HG03521 (cell line): Measurements from ENCODE around the gene COX4I1.

Source experiments
- ATAC-seq: cut with Tn5 transposase; IDR thresholded peaks from one replicate; pipeline ENCODE4 v1.9.1; 2021; ENCODE audit warnings: mild to moderate bottlenecking, moderate library complexity; ENCODE audit not compliant: unreplicated experiment

The COX4I1 gene

DNA sequence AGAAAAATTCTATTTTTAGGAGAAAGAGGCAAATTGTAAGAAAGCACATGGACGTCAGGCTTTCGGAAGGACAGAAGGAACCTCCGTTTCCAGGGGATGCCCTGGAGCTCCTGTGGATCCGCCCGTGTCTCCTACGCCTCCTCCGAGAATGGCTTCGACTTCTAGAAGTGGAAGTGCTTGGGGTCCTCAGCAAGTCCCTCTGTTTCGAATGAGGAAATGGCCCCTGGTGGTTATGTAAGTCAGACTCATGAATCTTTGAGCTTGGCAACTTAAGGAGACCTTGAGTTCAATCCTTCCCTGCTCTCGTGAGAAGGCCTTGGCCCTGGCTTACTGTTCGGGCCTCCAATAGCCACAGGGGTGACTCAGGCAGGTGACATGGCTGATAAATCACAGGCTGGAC is 38.9 kb downstream of the COX4I1 start:
- no peak for ATAC-seq

DNA sequence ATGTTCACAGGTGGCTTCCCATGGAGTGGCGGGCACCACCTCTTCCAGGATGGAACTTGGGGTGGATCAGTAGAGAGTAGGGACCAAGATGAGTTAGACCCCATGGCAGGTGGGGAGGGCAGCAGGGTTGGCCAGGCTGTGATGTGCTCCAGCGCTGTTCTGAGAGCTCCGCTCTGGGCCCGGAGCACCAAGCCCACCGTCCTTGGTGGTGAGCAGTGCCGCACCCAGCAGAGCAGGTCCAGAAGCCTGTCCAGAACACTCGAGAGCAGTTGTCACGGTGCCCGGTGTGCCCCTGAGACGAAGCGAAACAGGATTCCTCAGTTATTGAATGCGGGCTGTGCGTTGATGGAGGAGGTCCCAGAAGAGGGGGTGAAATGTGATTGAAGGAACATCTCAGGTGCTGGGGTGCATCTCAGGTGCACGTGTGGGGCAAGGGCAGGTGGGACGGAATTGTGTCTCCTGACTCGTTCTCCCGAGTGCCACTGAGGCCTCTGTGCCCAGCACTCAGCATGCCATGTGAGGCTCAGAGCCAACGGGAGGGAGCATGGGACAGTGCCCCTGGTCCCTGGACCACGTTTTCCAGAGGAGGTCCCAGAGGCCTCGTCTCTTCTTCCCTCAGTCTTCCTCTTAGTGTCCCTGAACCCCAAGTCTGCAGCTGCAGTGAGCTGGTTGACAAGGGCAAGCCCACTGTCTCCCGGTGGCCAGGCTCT is 39.5 kb downstream of the COX4I1 start:
- ATAC-seq = no peak

DNA sequence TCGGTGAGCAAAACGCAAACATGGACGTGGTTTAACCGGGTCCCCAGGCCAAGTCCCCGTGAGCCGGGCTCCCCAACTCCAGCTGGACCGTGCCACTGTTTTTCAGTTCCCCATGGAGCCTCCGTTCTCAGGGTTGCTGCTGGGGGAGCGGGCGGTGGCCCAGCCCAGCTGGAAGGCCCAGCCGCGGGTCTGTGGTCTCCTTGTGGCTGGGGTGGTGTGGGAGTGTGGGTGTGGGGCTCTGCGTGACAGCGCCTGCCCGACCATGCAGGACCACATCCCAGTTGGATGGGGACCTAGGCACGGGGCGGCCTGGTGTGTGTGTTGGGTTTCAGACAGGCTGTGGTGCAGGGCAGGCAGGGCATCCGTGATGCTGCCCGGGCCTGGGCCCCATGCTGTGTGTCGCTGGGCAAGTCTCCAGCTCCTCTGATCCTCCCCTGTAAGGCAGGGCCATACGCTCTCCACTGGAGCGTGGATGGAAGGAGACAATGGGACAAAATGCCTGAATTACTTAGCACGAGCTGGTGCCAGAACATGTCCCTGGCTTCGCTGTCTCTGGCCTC is 40.3 kb downstream of the COX4I1 start:
- ATAC-seq = no peak

DNA sequence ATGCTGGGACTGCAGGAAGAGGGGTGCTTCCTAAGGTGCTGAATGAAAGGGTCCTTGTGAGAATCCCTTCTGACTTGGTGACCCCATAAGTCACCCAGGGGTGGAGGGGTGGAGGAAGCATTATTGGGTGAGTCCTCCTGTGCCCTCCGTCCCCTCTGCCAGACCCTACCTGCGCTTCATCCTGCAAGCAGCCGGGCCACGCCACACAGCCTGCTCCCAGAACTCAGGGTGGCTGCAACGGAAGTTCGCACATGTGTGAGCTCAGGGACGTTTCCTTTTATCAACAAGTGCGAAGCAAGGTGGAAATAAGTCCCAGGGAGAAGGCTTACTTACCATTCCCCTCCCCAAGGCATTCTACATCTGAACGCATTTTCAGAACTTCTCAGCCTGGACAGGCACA is 40.9 kb downstream of the COX4I1 start:
- ATAC-seq = no peak

DNA sequence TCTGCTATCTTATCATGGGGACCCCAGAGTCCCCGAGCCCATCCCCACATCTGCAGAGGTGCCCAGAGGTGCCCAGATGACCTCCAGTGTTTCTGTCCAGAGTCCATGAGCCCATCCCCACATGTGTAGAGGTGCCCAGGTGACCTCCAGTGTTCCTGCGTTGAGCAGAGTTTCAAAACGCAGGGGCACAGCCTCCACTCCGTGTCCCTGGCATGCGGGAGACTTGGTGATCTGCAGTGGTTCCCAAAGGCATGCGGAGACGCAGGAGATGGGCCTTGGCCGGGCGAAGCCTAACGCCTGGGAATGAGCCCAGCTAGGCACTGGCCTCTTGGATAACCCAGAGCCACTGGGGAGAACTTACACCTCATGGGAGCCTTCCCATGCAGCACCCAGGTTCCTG is 41.3 kb downstream of the COX4I1 start:
- no peak for ATAC-seq

DNA sequence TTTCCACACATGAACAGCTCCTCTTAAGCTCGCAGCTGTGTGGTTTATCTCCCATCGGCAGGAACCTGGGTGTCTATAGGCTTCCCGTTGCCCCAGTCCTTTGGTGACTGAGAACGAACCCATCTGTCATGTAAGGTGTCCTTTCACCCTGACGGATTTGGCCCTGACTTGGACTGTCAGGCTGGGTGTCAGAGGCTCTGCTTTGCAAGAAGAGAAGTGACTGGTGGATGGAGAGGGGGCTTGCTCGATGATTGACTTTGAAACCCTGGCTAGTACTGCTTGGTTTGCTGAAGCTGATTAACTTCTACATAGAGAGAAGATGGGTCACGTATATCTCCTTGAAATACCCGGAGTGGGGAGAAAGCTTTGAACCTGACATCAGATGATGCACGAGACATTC is 42.9 kb downstream of the COX4I1 start:
- no peak for ATAC-seq

DNA sequence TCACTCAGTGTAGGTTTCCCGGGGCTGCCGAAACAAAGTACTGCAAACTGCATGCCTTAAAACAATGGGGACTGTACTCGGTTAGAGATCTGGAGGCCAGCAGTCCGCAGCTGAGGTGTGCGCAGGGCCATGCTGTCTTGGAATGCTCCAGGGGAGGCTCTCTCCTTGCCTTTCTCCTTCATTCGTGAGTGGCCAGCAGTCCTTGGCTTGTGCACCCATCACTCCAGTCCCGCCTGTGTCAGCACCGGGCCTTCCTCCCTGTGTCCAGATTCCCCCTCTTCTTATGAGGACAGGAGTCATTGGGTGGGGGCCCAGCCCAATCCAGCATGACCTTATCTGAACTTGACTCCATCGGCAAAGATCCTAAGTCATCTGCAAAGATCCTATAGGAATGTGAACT is 43.4 kb downstream of the COX4I1 start:
- ATAC-seq = no peak

DNA sequence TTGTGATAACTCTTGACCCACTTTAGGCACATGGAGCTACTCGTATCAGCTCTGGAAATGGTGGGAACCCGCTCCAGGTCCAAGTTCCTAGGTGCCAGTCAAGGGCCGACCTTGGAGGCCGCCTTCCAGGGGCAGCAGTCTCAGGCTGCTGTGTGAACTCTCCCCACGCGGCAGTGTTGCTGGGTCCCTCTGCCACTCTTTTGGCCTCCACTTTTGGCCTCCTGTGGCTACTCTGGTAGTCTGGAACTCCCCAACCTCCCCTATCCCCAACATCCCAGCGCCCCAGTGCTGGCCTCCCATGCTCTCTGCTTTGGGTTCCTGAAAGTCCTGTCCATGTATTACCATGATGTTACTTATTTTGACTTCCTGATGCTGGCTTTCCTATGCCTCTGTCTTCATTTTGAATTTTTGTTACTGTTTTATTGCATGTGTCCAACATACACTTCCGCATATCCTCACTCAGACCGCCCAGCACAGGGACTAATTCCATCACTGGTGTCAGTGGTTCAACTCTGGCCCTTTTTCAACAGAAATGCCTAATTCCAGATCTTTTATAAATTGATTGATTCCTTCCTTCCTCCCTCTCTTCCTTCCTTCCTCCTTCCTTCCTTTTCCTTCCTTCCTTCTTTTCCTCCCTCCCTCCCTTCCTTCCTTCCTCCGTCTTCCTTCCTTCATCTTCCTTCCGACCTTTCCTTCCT is 44.1 kb downstream of the COX4I1 start:
- ATAC-seq = no peak

DNA sequence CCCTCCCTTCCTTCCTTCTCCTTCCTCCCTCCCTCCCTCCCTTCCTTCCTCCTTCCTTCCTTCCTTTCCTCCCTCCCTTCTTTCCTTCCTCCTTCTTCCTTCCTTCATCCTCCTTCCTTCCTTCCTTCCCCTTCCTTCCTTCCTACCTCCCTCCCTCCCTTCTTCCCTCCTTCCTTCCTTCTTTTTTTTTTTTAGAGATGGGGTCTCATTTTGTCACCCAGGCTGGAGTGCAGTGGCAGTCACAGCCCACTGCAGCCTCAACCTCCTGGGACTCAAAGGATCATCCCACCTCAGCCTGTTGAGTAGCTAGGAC is 44.6 kb downstream of the COX4I1 start:
- no peak for ATAC-seq

DNA sequence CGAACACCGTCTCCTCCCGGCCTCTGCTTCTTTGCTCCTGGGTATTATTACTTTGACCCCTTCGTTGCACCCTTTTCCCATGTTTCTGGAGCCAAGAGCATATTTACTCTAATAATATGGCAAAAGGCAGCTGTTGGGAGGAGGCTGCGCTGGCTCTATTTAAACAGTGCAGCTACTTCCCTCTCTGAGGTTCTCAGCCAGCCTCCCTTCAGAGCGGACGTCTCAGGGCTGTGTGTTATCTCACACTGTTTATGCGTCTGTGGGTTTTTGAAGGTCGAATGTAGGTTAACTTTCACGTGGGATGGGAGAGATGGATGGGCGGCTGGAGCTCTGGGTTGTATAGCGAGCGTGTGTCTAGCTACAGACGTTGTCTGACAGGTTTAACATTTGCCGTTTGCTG is 45.3 kb downstream of the COX4I1 start:
- ATAC-seq = no peak

DNA sequence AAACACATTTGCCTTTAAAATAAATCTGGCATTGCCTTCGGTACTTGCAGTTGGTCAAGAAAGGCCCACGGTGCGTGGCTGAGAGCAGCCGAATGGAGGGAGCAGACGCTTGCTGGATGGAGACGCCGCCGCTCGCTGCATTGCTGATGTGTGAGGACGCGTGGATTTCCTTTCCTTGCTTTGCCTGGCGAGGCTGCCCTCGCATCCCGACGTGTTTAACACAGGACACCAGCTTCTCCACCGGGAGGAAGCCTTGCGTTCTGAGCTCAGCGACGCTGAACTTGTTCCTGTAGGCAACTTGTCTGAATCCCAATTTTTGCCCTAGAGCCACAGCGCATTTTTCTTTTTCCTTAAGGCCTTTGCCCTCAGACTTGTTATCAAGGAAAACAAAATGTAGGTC is 45.8 kb downstream of the COX4I1 start:
- no peak for ATAC-seq

DNA sequence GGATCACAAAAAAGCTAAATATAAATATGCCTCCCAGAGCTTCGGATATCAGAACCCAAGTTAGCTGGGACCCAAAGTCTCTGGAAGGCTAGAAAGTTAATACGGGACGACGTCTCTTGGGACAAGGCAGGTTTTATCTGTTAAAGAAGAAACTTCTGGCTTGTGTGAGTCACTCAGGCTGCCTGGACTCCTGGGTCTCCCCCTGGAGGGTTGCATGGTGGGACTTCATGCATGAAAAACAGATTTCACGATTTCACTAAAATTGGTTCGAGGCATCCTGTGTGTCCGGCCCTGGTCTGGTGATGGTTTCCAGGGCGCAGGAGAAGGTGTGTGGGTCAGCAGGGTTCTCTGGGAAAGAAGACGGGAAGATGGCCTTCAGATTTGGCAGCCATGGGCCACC is 47.0 kb downstream of the COX4I1 start:
- ATAC-seq = no peak

DNA sequence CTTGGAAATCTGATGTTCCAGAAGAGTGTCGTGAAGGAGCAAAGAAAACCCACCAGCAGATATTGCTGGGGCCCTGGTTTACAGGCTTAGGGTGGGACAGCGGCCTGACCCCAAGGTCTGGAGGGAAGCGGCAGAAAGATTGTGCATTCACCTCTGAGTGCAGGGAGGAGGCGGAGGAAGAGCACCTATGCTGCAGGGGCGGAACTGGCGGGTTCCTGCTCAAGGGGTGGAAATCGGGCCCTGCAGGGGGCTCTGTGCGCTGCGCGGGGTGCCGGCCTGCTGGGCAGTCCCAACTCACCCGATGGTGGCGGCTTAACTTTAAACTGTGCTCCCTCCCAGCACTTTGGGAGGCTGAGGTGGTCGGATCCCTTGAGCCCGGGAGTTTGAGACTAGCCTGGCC is 47.5 kb downstream of the COX4I1 start:
- no peak for ATAC-seq

DNA sequence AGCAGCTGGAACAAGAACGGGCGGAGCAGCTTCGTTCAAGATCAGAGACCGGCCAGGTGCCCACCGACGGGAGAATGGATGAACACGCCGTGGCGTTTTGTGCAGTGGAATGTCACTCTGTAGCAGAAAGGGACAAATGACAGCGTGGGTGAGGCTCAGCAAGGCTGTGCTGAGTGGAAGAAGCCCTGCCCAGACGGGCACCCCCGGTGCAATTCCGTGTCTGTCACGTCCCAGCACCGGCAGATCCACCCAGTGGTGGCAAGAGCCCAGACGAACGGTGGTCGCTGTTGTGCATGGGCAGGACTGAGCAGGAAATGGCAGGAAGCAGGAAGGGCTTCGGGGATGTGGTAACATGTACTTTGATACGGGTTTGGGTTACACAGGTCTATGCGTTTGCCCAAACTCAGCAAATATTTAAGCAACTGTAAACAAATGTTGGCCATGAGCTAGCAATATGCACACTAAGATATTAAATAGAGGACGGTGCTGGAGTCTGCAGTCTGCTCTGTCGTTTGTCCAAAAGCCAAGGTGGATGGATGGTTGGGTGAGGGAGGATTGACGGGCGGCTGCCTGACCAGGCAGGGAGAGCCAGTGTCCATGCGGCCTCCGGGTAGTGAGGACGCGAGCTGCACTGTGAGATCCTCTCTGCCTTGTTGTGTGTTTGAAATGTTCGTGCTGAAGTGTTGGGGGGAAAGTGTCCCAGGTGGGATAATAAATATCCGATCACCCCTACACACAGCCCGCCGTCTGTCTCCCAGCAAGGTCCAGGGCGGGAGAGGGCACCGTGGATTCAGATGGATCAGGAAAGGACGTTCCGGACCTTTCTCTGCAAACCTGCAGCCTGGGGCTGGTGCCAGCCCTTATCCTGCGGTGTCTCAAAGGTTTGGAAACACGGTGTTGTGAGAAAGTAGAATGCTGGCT is 48.4 kb downstream of the COX4I1 start:
- ATAC-seq = no peak

DNA sequence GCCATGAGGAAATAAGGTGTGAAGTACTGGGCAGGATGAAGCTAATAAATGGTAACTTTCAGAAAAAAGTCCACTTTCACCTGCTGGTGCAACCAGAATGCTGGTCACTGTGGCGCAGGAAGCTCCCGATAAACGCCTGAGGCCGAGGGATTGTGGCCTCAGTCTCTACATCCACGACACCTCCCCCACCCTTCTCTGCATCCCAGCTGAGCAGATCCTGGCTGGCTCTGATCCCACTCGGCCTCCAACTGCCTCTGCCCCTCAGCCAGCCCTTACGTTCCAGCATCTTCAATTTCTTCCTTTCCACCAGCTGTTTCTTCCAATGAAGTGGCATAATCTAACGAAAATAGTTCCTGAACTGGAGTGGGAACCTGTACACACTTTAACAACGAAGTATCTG is 49.5 kb downstream of the COX4I1 start:
- ATAC-seq = no peak

DNA sequence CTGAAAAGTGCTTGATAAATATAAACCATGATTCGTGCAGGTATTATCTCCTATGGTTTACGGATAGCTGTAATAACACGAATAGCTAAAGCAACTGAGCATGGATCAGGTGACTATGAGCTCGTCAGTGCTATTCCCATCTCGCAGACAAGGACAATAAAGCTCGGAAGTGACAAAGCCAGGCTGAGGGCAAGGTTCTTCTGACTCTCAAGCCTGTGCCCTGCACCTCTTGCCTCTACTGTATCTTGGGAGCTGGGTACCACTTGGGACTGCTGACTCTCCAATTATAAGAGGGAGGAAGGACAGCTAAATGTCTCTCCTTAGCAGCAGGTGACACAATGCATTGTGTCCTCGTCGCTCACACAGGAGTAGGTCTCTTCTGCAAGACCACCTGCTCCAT is 49.9 kb downstream of the COX4I1 start:
- no peak for ATAC-seq

DNA sequence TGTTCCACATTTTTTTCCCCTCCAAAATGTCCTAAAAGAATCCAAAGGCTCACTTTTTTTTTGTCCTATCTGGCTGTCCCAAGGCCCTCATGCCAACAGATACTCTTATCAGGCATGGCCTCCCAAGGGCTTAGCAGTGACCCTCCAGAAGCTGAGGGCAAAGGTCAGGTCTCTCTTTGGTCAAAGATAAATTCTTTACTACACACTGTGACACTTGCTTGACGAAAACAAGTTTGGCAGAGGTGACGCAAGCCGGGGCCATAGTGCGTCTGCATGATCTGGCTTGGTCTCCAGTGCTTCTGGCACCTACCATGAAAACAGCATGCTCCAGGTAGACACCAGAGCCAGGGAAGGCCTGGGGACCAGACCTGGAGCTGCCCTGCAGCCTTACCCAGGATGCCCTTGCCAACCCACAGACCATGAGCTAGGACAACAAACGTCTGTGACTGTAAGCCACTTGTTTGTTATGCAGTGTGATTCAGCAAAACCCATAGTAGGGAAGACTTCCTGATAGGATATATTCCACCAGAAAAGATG is 50.9 kb downstream of the COX4I1 start:
- ATAC-seq = no peak

DNA sequence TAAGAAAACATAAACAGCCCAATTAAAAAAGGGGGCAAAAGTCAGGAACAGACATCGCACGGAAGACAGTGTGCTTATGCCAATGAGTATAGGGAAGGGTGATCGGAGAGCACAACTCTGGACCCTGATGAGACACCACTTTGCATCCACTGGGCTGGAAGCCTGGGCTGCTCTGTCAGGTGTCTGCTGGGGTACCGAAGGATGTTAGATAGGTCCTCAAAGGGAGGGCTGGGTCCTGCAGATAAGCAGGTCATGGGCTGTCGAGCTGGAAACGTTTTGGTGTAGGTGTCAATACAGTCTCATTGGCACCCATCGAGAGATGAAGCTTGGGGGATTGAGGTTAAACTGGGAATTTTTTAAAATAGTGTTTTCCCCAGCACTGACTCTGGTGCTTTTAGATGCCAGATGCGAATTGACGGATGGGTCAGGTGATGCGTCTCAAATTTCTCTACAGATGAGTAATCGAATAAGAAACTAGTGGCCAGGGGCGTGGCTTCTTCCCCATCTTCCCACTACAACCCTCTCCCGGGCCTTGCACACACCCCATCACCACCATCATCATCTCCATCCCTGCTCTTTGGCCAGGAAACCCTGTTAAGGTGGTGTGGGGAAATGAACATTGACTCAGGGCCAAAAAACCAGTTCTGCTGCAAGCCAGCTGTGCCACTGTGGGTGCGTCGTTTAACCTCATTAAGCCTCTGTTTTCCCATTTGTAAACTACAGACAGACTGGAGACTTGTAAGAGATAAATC is 51.7 kb downstream of the COX4I1 start:
- no peak for ATAC-seq

DNA sequence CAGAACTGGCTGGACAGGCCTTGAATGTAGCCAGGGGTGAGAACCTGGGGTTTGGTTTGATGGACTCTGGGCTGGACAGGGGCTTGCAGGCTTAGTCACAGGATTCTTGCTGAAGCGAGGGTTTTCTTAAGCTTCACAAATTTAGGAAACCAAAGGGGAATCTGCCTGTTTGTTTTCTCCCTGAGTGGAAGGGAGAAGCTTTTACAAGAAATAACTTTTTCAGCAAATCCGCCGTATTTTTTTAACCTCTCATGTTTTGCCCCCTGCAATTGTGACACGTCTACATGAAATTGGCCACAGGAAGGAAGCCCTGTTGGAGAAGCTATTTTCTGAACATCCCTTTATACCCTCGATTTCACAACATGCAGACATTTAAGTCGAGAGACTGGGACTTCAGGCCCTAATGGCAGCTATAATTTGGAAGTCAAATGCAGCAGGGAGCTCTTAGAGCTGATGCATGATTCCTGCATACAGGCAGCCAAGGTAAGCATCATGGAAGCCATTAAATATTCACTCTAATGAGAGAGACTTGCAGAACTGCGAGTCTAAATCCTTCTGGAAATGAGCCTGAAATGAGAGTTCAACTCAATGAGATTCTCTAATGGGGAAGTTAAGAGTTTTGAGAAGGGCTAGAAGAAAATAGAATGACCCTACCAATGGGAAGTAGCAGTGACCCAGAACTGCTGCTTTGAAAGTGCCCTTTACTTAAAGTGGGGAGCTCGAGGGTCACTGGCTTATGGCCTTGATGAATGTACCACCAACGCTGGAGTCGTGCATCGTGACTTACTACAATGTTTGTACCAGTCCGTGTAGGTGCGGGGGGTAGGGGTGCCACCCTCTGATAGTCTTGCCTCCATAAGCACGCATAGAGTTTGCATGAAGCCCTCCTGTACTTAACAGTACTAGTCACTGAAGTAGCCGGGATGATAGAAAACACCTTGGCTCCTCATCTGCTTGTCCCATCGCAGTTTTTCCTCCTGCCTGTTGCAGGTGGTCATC is 54.4 kb downstream of the COX4I1 start:
- ATAC-seq = no peak
